ENCODE results near the gene DYRK4. TPM values are rescaled to one million over a fixed set of nuclear protein-coding genes. Genes with fewer than 3 reads are reported as not detected.

Gene DYRK4
- total RNA-seq, 1 experiment from 2014 or later: 58.6 TPM

GRCh38 chr12:4591180-4591687 lies 29.2 kb downstream of the DYRK4 start:
- TF ChIP-seq EZH2 (IDR thresholded peaks at IDR 0.05; ENCODE audit: low read length, unreplicated experiment): no peak
- TF ChIP-seq CTCF (conservative IDR thresholded peaks at IDR 0.05; ENCODE audit: low read depth, low read length): no peak
- no peak for TF ChIP-seq EZH2phosphoT487 (IDR thresholded peaks at IDR 0.05; ENCODE audit: borderline replicate concordance, low read length)
- POLR2A ChIA-PET (ENCODE audit: unreplicated experiment): no interaction called here
- no peaks in the 10 kb centered on the region for H3F3A ChIP-seq (ENCODE audit: low read length, unreplicated experiment)
- no peak overlapping the region for H3K9ac ChIP-seq (ENCODE audit: low read length)
- ATAC-seq (no peak), DNase-seq (no peak)
- no TSS peak for BruUV-seq (replicated peaks)
- no peaks in the 10 kb centered on the region for H3K27me3 ChIP-seq (ENCODE audit: low read length)
- H4K20me1 ChIP-seq (ENCODE audit: low read length): no peaks in the 10 kb centered on the region
- H3K4me1 ChIP-seq (ENCODE audit: insufficient read depth, low read length): no peaks in the 10 kb centered on the region
- no peaks in the 10 kb centered on the region for H3K36me3 ChIP-seq (ENCODE audit: low read depth, low read length)
- H3K4me2 ChIP-seq (ENCODE audit: low read length): no peak overlapping the region
- H3K79me2 ChIP-seq (ENCODE audit: low read length): no peaks in the 10 kb centered on the region
- H3K9me3 ChIP-seq (ENCODE audit: low read length): no peaks in the 10 kb centered on the region
- H3K4me3 ChIP-seq (ENCODE audit: low read length): no peak overlapping the region
- CTCF ChIA-PET: no interaction called here
- no peak overlapping the region for H2AFZ ChIP-seq (ENCODE audit: low read length)
- intact Hi-C loops (cut with micrococcal nuclease): no loop called here
- H3K27ac ChIP-seq (ENCODE audit: low read length): no peak overlapping the region
- no peaks in the 10 kb centered on the region for H3K9me2 ChIP-seq (replicated peaks; ENCODE audit: low read length)

- H3K9me3 ChIP-seq (ENCODE audit: low read length): no peaks in the 10 kb centered on the region
- no peak overlapping the region for H2AFZ ChIP-seq (ENCODE audit: low read length)
- no peak overlapping the region for H3K4me3 ChIP-seq (ENCODE audit: low read length)
- no peaks in the 10 kb centered on the region for H3K79me2 ChIP-seq (ENCODE audit: low read length)
- DNase-seq (no peak), ATAC-seq (no peak)
- H3F3A ChIP-seq (ENCODE audit: low read length, unreplicated experiment): no peaks in the 10 kb centered on the region
- intact Hi-C loops (cut with micrococcal nuclease): no loop called here
- TF ChIP-seq CTCF (conservative IDR thresholded peaks at IDR 0.05; ENCODE audit: low read depth, low read length) (no peak), EZH2phosphoT487 (IDR thresholded peaks at IDR 0.05; ENCODE audit: borderline replicate concordance, low read length) (no peak), EZH2 (IDR thresholded peaks at IDR 0.05; ENCODE audit: low read length, unreplicated experiment) (no peak)
- no peaks in the 10 kb centered on the region for H3K9me2 ChIP-seq (replicated peaks; ENCODE audit: low read length)
- no TSS peak for BruUV-seq (replicated peaks)
- H3K4me1 ChIP-seq (ENCODE audit: insufficient read depth, low read length): no peaks in the 10 kb centered on the region
- H3K36me3 ChIP-seq (ENCODE audit: low read depth, low read length): no peaks in the 10 kb centered on the region
- POLR2A ChIA-PET (ENCODE audit: unreplicated experiment): no interaction called here
- no peak overlapping the region for H3K9ac ChIP-seq (ENCODE audit: low read length)
- no peak overlapping the region for H3K27ac ChIP-seq (ENCODE audit: low read length)
- no peak overlapping the region for H3K4me2 ChIP-seq (ENCODE audit: low read length)
- CTCF ChIA-PET: no interaction called here
- H4K20me1 ChIP-seq (ENCODE audit: low read length): no peaks in the 10 kb centered on the region
- no peaks in the 10 kb centered on the region for H3K27me3 ChIP-seq (ENCODE audit: low read length)
Observed at GRCh38 chr12:4595881-4596280, 33.9 kb downstream of the DYRK4 start.

- DNase-seq (no peak), ATAC-seq (no peak)
- TF ChIP-seq EZH2phosphoT487 (IDR thresholded peaks at IDR 0.05; ENCODE audit: borderline replicate concordance, low read length): no peak
- TF ChIP-seq CTCF (conservative IDR thresholded peaks at IDR 0.05; ENCODE audit: low read depth, low read length): no peak
- TF ChIP-seq EZH2 (IDR thresholded peaks at IDR 0.05; ENCODE audit: low read length, unreplicated experiment): no peak
- Histone ChIP-seq H3K9me2 (replicated peaks; ENCODE audit: low read length) (no peaks in the 10 kb centered on the region), H3F3A (ENCODE audit: low read length, unreplicated experiment) (no peaks in the 10 kb centered on the region), H2AFZ (ENCODE audit: low read length) (no peak overlapping the region), H3K4me2 (ENCODE audit: low read length) (no peak overlapping the region), H3K9ac (ENCODE audit: low read length) (no peak overlapping the region), H3K27ac (ENCODE audit: low read length) (no peak overlapping the region), H3K4me3 (ENCODE audit: low read length) (no peak overlapping the region), H4K20me1 (ENCODE audit: low read length) (no peaks in the 10 kb centered on the region), H3K27me3 (ENCODE audit: low read length) (peaks cover 20% of the 10 kb centered on the region), H3K36me3 (ENCODE audit: low read depth, low read length) (no peaks in the 10 kb centered on the region), H3K4me1 (ENCODE audit: insufficient read depth, low read length) (peaks cover 3% of the 10 kb centered on the region; the same call in 1 of the 2 replicates), H3K79me2 (ENCODE audit: low read length) (peaks cover 12% of the 10 kb centered on the region), H3K9me3 (ENCODE audit: low read length) (no peaks in the 10 kb centered on the region)
- no TSS peak for BruUV-seq (replicated peaks)
- POLR2A ChIA-PET (ENCODE audit: unreplicated experiment): no interaction called here
- intact Hi-C loops (cut with micrococcal nuclease): no loop called here
- CTCF ChIA-PET: no interaction called here
Observed at GRCh38 chr12:4603421-4603820, 41.4 kb downstream of the DYRK4 start.
